Panc1 (cell line): Measurements from ENCODE around the gene PCMTD2.

Experiments
- CTCF ChIP-seq: fragments of 450-650 bp; IDR thresholded peaks from 2 replicates; pipeline ENCODE4 v1.5.1; 2017; ENCODE audit warnings: mild to moderate bottlenecking
- POLR2AphosphoS5 ChIP-seq: IDR thresholded peaks from 2 replicates; pipeline ENCODE4 v1.6.1; 2012; ENCODE audit warnings: mild to moderate bottlenecking, low read depth, low read length, moderate library complexity
- SIN3A ChIP-seq: IDR thresholded peaks from 2 replicates; pipeline ENCODE4 v1.6.1; 2012; ENCODE audit warnings: low read depth, mild to moderate bottlenecking, low read length, moderate library complexity, borderline replicate concordance; ENCODE audit not compliant: insufficient read depth
- TCF7L2 ChIP-seq: IDR thresholded peaks from 2 replicates; pipeline ENCODE4 v1.6.1; 2011; ENCODE audit warnings: mild to moderate bottlenecking, low read depth, low read length, inconsistent platforms
- TF ChIP-seq, protein P1 (sequence below), 2 experiments: IDR thresholded peaks; 2 replicates each; pipeline ENCODE4 v1.6.1; 2011 to 2012; ENCODE audit warnings: low read depth in 2 of 2, control low read depth in 1 of 2, low read length in 1 of 2, mild to moderate bottlenecking in 1 of 2, moderate library complexity in 1 of 2; ENCODE audit not compliant: insufficient read depth in 1 of 2

- TF ChIP-seq, protein P1, sequence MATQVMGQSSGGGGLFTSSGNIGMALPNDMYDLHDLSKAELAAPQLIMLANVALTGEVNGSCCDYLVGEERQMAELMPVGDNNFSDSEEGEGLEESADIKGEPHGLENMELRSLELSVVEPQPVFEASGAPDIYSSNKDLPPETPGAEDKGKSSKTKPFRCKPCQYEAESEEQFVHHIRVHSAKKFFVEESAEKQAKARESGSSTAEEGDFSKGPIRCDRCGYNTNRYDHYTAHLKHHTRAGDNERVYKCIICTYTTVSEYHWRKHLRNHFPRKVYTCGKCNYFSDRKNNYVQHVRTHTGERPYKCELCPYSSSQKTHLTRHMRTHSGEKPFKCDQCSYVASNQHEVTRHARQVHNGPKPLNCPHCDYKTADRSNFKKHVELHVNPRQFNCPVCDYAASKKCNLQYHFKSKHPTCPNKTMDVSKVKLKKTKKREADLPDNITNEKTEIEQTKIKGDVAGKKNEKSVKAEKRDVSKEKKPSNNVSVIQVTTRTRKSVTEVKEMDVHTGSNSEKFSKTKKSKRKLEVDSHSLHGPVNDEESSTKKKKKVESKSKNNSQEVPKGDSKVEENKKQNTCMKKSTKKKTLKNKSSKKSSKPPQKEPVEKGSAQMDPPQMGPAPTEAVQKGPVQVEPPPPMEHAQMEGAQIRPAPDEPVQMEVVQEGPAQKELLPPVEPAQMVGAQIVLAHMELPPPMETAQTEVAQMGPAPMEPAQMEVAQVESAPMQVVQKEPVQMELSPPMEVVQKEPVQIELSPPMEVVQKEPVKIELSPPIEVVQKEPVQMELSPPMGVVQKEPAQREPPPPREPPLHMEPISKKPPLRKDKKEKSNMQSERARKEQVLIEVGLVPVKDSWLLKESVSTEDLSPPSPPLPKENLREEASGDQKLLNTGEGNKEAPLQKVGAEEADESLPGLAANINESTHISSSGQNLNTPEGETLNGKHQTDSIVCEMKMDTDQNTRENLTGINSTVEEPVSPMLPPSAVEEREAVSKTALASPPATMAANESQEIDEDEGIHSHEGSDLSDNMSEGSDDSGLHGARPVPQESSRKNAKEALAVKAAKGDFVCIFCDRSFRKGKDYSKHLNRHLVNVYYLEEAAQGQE (IDR thresholded peaks at IDR 0.05; ENCODE audit: insufficient read depth in 1 of 2, low read depth in 2 of 2, low read length in 1 of 2): no peak
- TF ChIP-seq CTCF (no peak), POLR2AphosphoS5 (no peak), SIN3A (no peak), TCF7L2 (no peak)
Observed at GRCh38 chr20:64219202-64219601, 36.3 kb upstream of the PCMTD2 start.
